SHP77 (cell line): Measurements from ENCODE around the gene INTS6L.
"Not testable (repeated sequence)": the region's sequence is repeated elsewhere in the genome, so short reads cannot be mapped to it uniquely, and the experiment has no call there.

ENCODE experiments used
- DNase-seq, 2 experiments: peaks; one replicate each; lab custom pipeline; 2025; lab: John Stamatoyannopoulos, UW

The INTS6L gene

GRCh38 chrX:135624408-135625204 lies 104.1 kb downstream of the INTS6L start:
- not testable (repeated sequence) for DNase-seq

- no peak for DNase-seq
Measured at GRCh38 chrX:135625995-135626394, 105.5 kb downstream of the INTS6L start.

- DNase-seq = no peak
Measured at GRCh38 chrX:135629342-135629741, 108.9 kb downstream of the INTS6L start.
